SH-SY5Y (cell line): ENCODE data around the gene NAA16.

Source experiments
- GATA2 ChIP-seq: IDR thresholded peaks from 2 replicates; pipeline ENCODE4 v1.6.1; 2011; ENCODE audit warnings: mild to moderate bottlenecking, low read depth, low read length
- GATA3 ChIP-seq: IDR thresholded peaks from 2 replicates; pipeline ENCODE4 v1.6.1; 2011; ENCODE audit warnings: low read depth, mild to moderate bottlenecking, low read length, moderate library complexity

- no peak for TF ChIP-seq GATA2
- TF ChIP-seq GATA3 = no peak
Measured at GRCh38 chr13:41293272-41293671, 17.8 kb upstream of the NAA16 start.
